Activated naive CD8-positive, alpha-beta T cell treated with anti-CD3 and anti-CD28 coated beads, Interleukin-2, amount 10 ng/mL, durations not matched to agents 7 days and 5 days (primary cell): ENCODE measurements around the gene SMC6. TPM values are rescaled to one million over a fixed set of nuclear protein-coding genes. Genes with fewer than 3 reads are reported as not detected.

Source experiments
- ATAC-seq: fragments of 150-1000 bp; cut with Tn5 transposase; one replicate; pipeline ENCODE4 v1.10.0; 2021; ENCODE audit warnings: low read depth, moderate library complexity
- POLR2A ChIA-PET: fragments of 350-600 bp; sonication (Branson Sonifier 250); formaldehyde crosslinking; loops from one replicate; lab custom pipeline; 2021; ENCODE audit warnings: antibody characterized with exemption; lab: Charles Lee
- DNase-seq: peaks from one replicate; pipeline ENCODE4 v3.0.0; 2021
- H3K27ac Mint-ChIP-seq: one replicate; pipeline ENCODE4 v1.8.0; 2022; ENCODE audit warnings: mild to moderate bottlenecking, mixed read lengths
- H3K27me3 Mint-ChIP-seq: one replicate; pipeline ENCODE4 v1.8.0; 2022; ENCODE audit warnings: mild to moderate bottlenecking, moderate library complexity, mixed read lengths
- H3K36me3 Mint-ChIP-seq: one replicate; pipeline ENCODE4 v1.8.0; 2021; ENCODE audit warnings: mild to moderate bottlenecking, mixed read lengths
- H3K4me1 Mint-ChIP-seq: one replicate; pipeline ENCODE4 v1.8.0; 2021; ENCODE audit warnings: mixed read lengths
- H3K4me3 Mint-ChIP-seq: one replicate; pipeline ENCODE4 v1.8.0; 2022; ENCODE audit warnings: mild to moderate bottlenecking, moderate library complexity, mixed read lengths
- H3K9me3 Mint-ChIP-seq: one replicate; pipeline ENCODE4 v1.8.0; 2021; ENCODE audit warnings: mixed read lengths
- total RNA-seq, 2 experiments: library from RNA; stranded (reverse); gene quantifications; one replicate each; pipeline ENCODE4 v1.2.3, GENCODE V29; 2021

Gene SMC6
- total RNA-seq, 2 experiments from 2014 or later, result 25.1 to 27.9 TPM

DNA sequence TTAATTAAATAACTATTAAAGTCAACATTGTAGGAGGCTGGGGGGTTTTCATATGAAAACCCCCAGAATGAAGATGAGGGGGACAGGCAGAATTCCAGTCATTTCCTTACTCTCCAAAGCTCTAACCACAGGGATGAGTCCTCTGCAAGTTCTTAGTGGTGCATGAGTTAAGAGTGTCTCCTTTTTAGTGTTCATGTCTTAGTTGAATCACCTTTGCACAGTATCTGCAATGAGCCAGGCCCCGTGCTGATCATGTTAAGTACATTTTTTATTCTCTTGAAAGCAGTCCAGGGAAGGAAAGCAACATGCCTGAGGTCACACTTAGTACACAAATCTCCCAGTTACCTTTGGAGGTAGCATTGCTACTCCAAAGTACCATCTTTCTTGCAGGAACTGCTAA, 36.9 kb upstream of the SMC6 start:
- no peak for ATAC-seq
- no peaks in the 10 kb centered on the region for H3K9me3 Mint-ChIP-seq

DNA sequence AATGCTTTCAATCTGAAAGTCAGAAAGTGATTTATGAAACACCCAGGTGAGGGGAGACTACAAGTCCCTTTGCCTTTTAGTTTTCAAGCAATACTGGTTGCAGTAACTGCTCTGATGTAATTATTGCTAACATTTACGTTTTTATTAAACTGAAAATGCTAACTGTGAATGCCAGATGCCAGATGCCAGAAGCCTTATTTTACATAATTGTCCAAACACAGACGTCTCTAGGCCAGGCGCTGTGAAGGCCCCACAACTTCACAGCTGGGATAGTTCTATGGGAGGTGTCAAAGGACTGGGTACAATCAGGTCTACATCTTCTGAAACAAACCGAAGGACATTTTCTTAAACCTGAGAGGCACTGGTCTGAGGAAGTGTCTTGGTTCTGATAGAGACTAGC, 35.2 kb upstream of the SMC6 start:
- no peak for DNase-seq
- H3K36me3 Mint-ChIP-seq, result peaks cover 6% of the 10 kb centered on the region
- POLR2A ChIA-PET, result no interaction called here

More for the DNA sequence above, 36.9 kb upstream of the SMC6 start:
- peaks cover 36% of the 10 kb centered on the region for H3K27me3 Mint-ChIP-seq
- peaks cover 11% of the 10 kb centered on the region for H3K4me1 Mint-ChIP-seq
- H3K4me3 Mint-ChIP-seq, result no peak overlapping the region
- no peak overlapping the region for H3K27ac Mint-ChIP-seq
- no peak for DNase-seq
- H3K36me3 Mint-ChIP-seq, result no peaks in the 10 kb centered on the region
- POLR2A ChIA-PET, result no interaction called here

DNA sequence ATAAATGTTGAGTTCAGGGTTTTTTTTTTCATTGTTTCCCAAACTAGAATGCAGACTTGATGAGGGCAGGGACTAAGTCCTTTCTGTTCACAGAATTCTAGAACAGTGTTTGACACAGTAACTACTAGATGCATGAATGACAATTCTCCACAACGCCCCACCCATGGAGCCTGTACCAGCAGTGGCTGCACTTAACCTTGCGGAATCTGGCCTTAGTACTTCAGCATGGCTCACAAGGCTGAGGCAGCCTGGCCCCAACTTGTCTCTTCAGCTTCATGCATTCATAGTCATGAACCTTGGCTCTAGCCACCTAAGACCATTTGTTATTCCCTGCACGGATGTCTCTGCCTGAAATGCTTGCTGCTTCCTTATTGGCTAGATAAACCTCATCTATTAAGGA, 33.1 kb upstream of the SMC6 start:
- H3K36me3 Mint-ChIP-seq, result peaks cover 21% of the 10 kb centered on the region
- H3K27ac Mint-ChIP-seq, result no peak overlapping the region
- DNase-seq (no peak), ATAC-seq (no peak)
- H3K27me3 Mint-ChIP-seq, result peaks cover 18% of the 10 kb centered on the region
- POLR2A ChIA-PET, result no interaction called here
- H3K4me3 Mint-ChIP-seq, result no peak overlapping the region
- no peaks in the 10 kb centered on the region for H3K9me3 Mint-ChIP-seq
- peaks cover 2% of the 10 kb centered on the region for H3K4me1 Mint-ChIP-seq

More for the DNA sequence above, 35.2 kb upstream of the SMC6 start:
- H3K4me1 Mint-ChIP-seq, result peaks cover 11% of the 10 kb centered on the region
- H3K27ac Mint-ChIP-seq, result no peak overlapping the region
- H3K27me3 Mint-ChIP-seq, result peaks cover 27% of the 10 kb centered on the region
- H3K4me3 Mint-ChIP-seq, result no peak overlapping the region
- ATAC-seq, result no peak
- no peaks in the 10 kb centered on the region for H3K9me3 Mint-ChIP-seq

DNA sequence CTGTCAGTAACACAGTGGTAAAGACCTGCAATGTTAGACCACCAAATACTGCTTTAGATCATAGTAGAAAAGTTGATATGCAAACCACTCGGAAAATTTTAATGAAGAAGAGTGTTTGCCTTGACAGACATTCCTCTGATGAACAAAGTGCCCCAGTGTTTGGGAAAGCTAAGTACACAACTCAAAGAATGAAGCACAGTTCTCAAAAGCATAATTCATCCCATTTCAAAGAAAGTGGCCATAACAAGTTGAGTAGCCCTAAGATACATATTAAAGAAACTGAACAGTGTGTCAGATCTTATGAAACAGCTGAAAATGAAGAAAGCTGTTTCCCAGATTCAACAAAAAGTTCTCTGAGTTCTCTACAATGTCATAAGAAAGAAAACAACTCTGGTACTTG, 27.9 kb upstream of the SMC6 start:
- Mint-ChIP-seq H3K9me3 (no peaks in the 10 kb centered on the region), H3K27me3 (no peaks in the 10 kb centered on the region), H3K27ac (no peak overlapping the region), H3K4me1 (no peaks in the 10 kb centered on the region), H3K36me3 (peaks cover 41% of the 10 kb centered on the region), H3K4me3 (no peak overlapping the region)
- POLR2A ChIA-PET, result no interaction called here
- ATAC-seq (no peak), DNase-seq (no peak)

DNA sequence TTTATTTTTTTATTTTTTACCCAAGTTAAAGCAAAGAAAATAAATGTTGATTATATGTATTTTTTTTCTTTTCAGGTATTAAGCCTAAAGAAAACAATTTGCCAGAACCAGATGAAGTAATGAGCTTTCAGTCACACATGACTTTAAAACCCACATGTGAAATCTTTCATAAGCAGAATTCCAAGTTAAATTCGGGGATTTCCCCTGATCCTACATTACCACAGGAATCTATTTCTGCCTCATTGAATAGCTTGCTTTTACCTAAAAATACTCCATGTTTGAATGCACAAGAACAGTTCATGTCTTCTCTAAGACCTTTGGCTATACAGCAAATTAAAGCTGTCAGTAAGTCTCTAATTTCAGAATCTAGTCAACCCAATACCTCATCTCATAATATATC, 26.9 kb upstream of the SMC6 start:
- POLR2A ChIA-PET, result no interaction called here
- Mint-ChIP-seq H3K36me3 (peaks cover 45% of the 10 kb centered on the region), H3K4me3 (no peak overlapping the region), H3K9me3 (no peaks in the 10 kb centered on the region), H3K27ac (no peak overlapping the region), H3K4me1 (no peaks in the 10 kb centered on the region), H3K27me3 (no peaks in the 10 kb centered on the region)
- ATAC-seq, result no peak
- no peak for DNase-seq

DNA sequence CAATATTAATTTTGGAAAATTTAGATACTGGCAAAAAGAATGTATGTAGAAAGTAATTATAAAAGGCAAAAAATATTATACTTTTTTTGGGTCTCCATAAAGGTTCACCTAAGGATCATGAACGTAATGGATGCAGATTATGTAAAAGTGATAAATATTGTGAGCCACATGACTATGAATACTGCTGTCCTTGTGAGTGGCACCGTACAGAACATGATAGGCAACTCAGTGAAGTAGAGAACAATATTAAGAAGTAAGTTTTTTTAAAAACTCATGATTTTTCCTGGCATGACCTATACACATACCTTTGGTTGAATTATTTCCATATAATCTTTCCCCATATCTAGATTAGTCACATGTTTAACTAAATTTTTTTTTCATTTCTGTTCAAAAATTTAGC, 18.9 kb upstream of the SMC6 start:
- no peak overlapping the region for H3K4me3 Mint-ChIP-seq
- no peaks in the 10 kb centered on the region for H3K27me3 Mint-ChIP-seq
- H3K9me3 Mint-ChIP-seq, result no peaks in the 10 kb centered on the region
- DNase-seq (no peak), ATAC-seq (no peak)
- H3K27ac Mint-ChIP-seq, result no peak overlapping the region
- H3K36me3 Mint-ChIP-seq, result peaks cover 25% of the 10 kb centered on the region
- POLR2A ChIA-PET, result interaction anchor here (0.8 kb wide), 1 partner anchor 18 kb away, joined by 3 read pairs; the partner anchor contains the start of genes GEN1 and SMC6
- peaks cover 3% of the 10 kb centered on the region for H3K4me1 Mint-ChIP-seq

DNA sequence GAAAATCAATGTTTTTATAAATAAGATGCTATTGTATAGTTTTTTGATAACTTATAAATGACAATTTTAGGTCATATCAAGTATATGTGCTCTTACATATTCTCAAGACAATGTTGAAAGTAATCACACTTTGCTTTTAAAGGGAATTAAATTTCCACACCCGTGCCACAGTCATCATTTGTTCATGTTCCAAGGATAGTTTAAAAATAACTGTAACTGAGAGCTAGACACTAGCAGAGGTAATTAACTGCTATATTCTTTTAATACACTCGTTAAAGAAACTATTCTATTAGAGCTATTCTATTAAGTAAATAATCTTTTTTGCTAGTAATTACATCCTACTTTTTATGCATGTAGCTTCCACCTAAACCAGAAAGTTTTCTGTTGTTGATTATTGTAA, 18.3 kb upstream of the SMC6 start:
- no peak for DNase-seq
- no peak overlapping the region for H3K4me3 Mint-ChIP-seq
- peaks cover 3% of the 10 kb centered on the region for H3K4me1 Mint-ChIP-seq
- H3K9me3 Mint-ChIP-seq, result no peaks in the 10 kb centered on the region
- no peak overlapping the region for H3K27ac Mint-ChIP-seq
- no peaks in the 10 kb centered on the region for H3K27me3 Mint-ChIP-seq
- POLR2A ChIA-PET, result interaction anchor here (0.8 kb wide), 1 partner anchor 18 kb away, joined by 3 read pairs; the partner anchor contains the start of genes GEN1 and SMC6
- H3K36me3 Mint-ChIP-seq, result peaks cover 27% of the 10 kb centered on the region
- ATAC-seq, result no peak

DNA sequence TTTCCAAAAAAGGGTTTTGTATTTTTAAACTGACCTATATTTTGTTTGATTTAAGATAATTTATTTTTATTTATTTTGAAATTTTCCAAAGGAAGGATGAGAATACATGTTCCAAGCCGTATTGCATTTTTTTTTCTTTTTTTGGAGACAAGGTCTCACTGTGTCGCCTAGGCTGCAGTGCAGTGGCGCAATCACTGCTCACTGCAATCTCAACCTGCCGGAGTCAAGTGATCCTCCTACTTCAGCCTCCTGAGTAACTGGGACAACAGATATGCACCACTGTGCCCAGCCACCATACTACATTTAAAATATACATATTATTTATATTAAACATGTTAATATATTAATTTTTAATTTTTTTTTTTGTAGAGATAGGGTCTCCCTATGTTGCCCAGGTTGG, 15.3 kb upstream of the SMC6 start:
- DNase-seq, result no peak
- Mint-ChIP-seq H3K27me3 (no peaks in the 10 kb centered on the region), H3K36me3 (peaks cover 14% of the 10 kb centered on the region), H3K4me3 (no peak overlapping the region), H3K4me1 (peaks cover 5% of the 10 kb centered on the region), H3K9me3 (no peaks in the 10 kb centered on the region), H3K27ac (no peak overlapping the region)
- no peak for ATAC-seq
- POLR2A ChIA-PET, result no interaction called here

DNA sequence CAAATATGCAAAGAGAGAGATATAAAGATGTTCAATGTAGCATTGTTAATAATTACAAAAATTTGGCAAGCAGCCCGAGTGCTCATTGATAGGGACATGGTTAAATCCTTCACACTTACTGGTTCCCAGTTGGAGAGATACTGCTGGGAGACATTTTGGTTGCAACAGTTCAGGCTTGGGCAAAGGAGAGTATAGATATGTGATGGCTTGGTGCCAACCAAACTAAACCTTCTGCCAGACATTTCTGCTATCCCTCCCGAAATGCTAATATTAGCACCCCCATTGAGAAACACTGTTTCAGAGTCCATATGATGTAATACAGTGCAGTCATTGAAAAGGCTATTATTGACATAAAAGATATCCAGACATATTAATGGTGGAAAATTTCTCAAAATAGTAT, 11.8 kb upstream of the SMC6 start:
- no peaks in the 10 kb centered on the region for H3K27me3 Mint-ChIP-seq
- H3K4me3 Mint-ChIP-seq, result no peak overlapping the region
- no peak for ATAC-seq
- H3K36me3 Mint-ChIP-seq, result peaks cover 22% of the 10 kb centered on the region
- H3K9me3 Mint-ChIP-seq, result no peaks in the 10 kb centered on the region
- POLR2A ChIA-PET, result no interaction called here
- H3K27ac Mint-ChIP-seq, result no peak overlapping the region
- no peak for DNase-seq
- H3K4me1 Mint-ChIP-seq, result peaks cover 6% of the 10 kb centered on the region

DNA sequence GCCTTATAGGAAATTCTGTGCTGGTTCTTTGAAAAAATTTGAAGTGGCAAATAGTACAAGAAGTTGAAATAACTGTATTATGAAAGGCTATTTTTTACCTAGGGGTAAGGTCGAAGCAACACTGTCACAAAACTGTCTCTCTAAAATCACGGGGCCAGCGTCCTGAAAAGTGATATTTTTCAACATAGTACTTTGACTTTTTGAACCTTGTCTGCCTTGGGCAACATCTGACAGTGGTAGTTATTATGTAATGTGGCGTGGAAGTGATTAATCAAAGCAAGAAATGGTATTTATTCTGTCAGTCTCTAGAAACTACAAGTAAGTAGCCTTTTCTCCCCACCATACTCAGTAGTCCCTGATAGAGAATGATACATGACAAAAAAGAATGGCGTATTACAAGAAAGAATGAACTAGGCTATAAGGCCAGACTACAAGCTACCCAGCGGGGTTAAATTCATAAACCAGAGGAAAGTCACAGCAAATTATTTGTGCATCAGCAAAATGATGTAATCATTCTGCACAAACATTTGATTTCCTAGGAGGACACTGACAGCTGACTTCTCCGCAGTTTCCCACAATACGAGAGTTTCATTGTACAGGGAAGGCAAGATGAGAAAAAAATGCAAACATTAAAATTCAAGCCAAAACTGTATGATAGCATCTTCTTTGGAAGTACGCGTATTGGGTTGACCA, 10.2 kb upstream of the SMC6 start:
- no peaks in the 10 kb centered on the region for H3K9me3 Mint-ChIP-seq
- ATAC-seq (no peak), DNase-seq (no peak)
- POLR2A ChIA-PET, result no interaction called here
- H3K36me3 Mint-ChIP-seq, result peaks cover 23% of the 10 kb centered on the region
- no peak overlapping the region for H3K4me3 Mint-ChIP-seq
- no peak overlapping the region for H3K27ac Mint-ChIP-seq
- H3K4me1 Mint-ChIP-seq, result peaks cover 13% of the 10 kb centered on the region
- no peaks in the 10 kb centered on the region for H3K27me3 Mint-ChIP-seq

DNA sequence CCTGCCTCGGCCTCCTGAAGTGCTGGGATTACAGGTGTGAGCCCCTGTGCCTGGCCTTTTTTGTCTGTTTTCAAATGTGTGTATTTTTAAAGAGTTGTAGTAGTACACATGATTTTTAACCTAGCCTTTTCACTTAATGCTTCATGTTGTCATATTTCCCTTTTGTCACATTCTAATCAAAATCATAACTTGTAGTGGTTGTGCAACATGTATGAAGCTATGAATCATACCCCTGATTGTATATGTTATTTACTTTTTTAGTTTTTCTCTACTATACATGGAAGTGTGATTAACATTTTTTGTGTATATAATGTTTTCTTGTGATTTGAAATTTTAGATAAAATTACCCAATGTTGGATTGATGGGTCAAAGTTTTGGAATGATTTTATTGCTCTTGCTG, 8.8 kb upstream of the SMC6 start:
- no peak overlapping the region for H3K4me3 Mint-ChIP-seq
- no peaks in the 10 kb centered on the region for H3K9me3 Mint-ChIP-seq
- POLR2A ChIA-PET, result no interaction called here
- H3K27ac Mint-ChIP-seq, result no peak overlapping the region
- DNase-seq, result no peak
- H3K36me3 Mint-ChIP-seq, result peaks cover 18% of the 10 kb centered on the region
- no peaks in the 10 kb centered on the region for H3K27me3 Mint-ChIP-seq
- no peak for ATAC-seq
- peaks cover 17% of the 10 kb centered on the region for H3K4me1 Mint-ChIP-seq

DNA sequence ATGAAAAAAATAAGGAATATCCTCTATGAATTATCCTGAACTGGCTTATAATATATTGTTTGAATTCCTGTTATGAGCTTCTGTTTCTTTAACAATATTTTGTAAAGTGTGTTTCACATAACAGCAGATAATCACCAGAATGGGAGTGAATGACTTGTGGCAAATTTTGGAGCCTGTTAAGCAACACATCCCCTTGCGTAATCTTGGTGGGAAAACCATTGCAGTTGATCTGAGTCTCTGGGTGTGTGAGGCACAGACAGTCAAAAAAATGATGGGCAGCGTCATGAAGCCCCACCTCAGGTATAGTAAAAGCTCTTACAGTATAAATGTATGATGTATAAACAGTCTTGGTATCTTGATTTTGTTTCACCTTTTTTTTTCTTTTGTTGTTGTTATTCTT, 6.2 kb upstream of the SMC6 start:
- Mint-ChIP-seq H3K36me3 (peaks cover 17% of the 10 kb centered on the region), H3K27me3 (no peaks in the 10 kb centered on the region), H3K4me1 (peaks cover 25% of the 10 kb centered on the region), H3K27ac (no peak overlapping the region), H3K4me3 (no peak overlapping the region), H3K9me3 (no peaks in the 10 kb centered on the region)
- POLR2A ChIA-PET, result no interaction called here
- DNase-seq (no peak), ATAC-seq (no peak)

DNA sequence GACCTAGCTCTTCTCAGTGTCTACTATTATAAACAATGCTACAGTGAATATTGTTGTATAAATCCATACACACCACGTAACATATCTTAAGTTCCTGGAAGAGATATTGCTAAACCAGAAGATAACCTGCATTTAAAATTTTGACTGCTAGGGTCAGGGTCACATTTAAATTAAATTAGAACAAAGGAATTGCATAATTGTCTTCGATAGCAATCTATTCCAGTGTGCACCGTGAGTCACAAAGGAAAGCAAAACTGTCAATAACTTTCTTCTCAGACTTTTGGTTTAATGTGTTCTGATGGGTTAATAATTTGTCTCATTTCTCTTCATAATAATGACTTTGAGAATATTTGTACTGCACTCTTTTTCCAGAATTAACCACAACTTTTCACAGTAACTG, 4.5 kb upstream of the SMC6 start:
- no peak overlapping the region for H3K27ac Mint-ChIP-seq
- no peaks in the 10 kb centered on the region for H3K9me3 Mint-ChIP-seq
- H3K4me3 Mint-ChIP-seq, result no peak overlapping the region
- H3K36me3 Mint-ChIP-seq, result peaks cover 14% of the 10 kb centered on the region
- DNase-seq (no peak), ATAC-seq (no peak)
- H3K4me1 Mint-ChIP-seq, result peaks cover 26% of the 10 kb centered on the region
- H3K27me3 Mint-ChIP-seq, result no peaks in the 10 kb centered on the region
- POLR2A ChIA-PET, result interaction anchor here (0.6 kb wide), 1 partner anchor 14 kb away, joined by 3 read pairs; no protein-coding TSS in a partner anchor

DNA sequence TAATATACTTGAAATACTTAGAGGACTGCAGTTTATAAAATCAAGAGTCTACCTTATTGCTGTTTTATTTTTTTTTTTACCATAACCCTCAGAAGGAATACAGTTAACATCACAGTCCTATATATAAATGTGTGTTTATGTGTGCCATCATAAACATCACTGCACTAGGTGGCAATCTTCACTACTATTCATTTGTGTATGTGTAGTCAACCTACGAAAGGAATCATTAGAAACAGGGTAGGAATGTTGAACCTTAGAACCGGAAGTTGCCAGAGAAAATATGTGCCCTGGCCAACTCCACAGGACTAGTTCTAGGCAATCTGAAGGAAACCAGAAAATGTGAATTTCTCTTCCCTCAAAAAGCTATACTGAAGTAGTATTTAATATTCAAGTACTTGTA, 3.7 kb upstream of the SMC6 start:
- H3K4me1 Mint-ChIP-seq, result peaks cover 29% of the 10 kb centered on the region
- H3K36me3 Mint-ChIP-seq, result peaks cover 10% of the 10 kb centered on the region
- H3K27ac Mint-ChIP-seq, result no peak overlapping the region
- no peaks in the 10 kb centered on the region for H3K9me3 Mint-ChIP-seq
- H3K4me3 Mint-ChIP-seq, result no peak overlapping the region
- DNase-seq (no peak), ATAC-seq (no peak)
- POLR2A ChIA-PET, result no interaction called here
- H3K27me3 Mint-ChIP-seq, result no peaks in the 10 kb centered on the region
